ENCODE results near the gene LHFPL5. TPM values are rescaled to one million over a fixed set of nuclear protein-coding genes. Genes with fewer than 3 reads are reported as not detected.

LHFPL5 gene
- total RNA-seq, 1 donor from 2014 or later: not detected

DNA sequence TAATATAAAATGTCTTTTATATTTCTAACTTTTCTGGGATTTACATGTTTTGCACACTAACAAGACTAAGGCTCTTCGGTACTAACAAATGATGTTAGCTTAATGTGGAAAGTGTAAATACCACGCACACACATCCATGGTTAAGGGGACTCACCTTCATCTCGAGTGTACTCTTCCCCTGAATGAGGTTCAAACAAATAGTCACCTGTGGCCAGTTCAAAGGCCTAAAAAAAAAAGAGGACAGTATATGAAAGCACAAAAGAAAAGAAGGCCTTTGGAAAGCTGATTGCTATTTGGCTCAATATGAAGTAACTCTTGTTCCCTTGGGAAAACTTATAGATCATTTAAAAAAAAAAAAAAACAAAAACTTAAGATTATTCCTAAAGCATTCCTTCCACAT, 37.2 kb downstream of the LHFPL5 start:
- no peak overlapping the region for H3K4me3 ChIP-seq (ENCODE audit: low read depth, low read length)
- DNase-seq (ENCODE audit: low read depth): no peak
- H3K36me3 ChIP-seq (ENCODE audit: control insufficient read depth, insufficient read depth, low read length): peaks cover 2% of the 10 kb centered on the region
- H3K27me3 ChIP-seq (ENCODE audit: control insufficient read depth, insufficient read depth, low read length): no peaks in the 10 kb centered on the region
- FAIRE-seq: no peak
- TF ChIP-seq, protein P1, sequence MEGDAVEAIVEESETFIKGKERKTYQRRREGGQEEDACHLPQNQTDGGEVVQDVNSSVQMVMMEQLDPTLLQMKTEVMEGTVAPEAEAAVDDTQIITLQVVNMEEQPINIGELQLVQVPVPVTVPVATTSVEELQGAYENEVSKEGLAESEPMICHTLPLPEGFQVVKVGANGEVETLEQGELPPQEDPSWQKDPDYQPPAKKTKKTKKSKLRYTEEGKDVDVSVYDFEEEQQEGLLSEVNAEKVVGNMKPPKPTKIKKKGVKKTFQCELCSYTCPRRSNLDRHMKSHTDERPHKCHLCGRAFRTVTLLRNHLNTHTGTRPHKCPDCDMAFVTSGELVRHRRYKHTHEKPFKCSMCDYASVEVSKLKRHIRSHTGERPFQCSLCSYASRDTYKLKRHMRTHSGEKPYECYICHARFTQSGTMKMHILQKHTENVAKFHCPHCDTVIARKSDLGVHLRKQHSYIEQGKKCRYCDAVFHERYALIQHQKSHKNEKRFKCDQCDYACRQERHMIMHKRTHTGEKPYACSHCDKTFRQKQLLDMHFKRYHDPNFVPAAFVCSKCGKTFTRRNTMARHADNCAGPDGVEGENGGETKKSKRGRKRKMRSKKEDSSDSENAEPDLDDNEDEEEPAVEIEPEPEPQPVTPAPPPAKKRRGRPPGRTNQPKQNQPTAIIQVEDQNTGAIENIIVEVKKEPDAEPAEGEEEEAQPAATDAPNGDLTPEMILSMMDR (IDR thresholded peaks at IDR 0.05; ENCODE audit: insufficient read depth, low read length, severe bottlenecking): no peak

DNA sequence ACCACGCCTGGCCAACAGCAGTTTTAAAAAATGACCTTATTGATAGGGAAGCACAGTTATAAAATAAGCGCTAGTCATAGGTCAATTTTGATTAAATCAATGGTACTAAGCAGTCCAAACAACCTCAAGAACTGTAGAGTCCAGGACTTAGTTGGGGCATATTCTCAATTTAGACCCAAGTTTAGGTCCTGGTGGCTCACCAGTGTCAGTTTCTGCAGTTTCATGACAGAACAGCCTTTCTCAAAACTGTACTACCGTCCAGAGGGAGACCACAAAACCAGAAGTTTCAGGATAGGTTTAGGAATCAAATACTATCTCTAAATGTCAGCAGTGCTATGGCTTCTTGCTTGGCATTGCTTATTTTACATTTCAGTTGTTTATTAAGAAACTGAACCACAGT, 39.1 kb downstream of the LHFPL5 start:
- H3K36me3 ChIP-seq (ENCODE audit: control insufficient read depth, insufficient read depth, low read length): peaks cover 2% of the 10 kb centered on the region
- H3K27me3 ChIP-seq (ENCODE audit: control insufficient read depth, insufficient read depth, low read length): no peaks in the 10 kb centered on the region
- TF ChIP-seq, protein P1 (IDR thresholded peaks at IDR 0.05; ENCODE audit: insufficient read depth, low read length, severe bottlenecking): no peak
- DNase-seq (ENCODE audit: low read depth) (no peak), FAIRE-seq (no peak)
- H3K4me3 ChIP-seq (ENCODE audit: low read depth, low read length): no peak overlapping the region

DNA sequence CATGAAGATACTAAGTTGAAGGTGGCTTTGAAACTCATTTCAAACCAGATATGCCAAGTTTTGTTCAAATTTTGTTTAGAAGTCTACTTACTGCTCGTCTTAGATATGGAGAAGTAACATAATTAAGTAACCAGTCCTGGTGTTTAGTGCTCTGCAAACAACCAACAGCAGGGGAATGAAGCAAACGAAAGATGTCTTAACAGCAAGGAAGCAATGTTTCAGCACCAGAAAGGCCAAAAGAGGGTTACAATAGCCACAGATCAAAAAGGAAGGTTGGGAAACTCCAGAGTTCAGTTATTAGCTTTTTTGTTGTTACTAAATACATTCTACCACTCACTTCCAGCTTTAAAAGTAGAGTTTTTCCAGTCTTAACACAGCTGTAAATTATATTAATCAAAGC, 45.1 kb downstream of the LHFPL5 start:
- DNase-seq (ENCODE audit: low read depth): no peak
- Histone ChIP-seq H3K27me3 (ENCODE audit: control insufficient read depth, insufficient read depth, low read length) (no peaks in the 10 kb centered on the region), H3K36me3 (ENCODE audit: control insufficient read depth, insufficient read depth, low read length) (peaks cover 2% of the 10 kb centered on the region), H3K4me3 (ENCODE audit: low read depth, low read length) (no peak overlapping the region)
- TF ChIP-seq, protein P1 (IDR thresholded peaks at IDR 0.05; ENCODE audit: insufficient read depth, low read length, severe bottlenecking): no peak
- no peak for FAIRE-seq

DNA sequence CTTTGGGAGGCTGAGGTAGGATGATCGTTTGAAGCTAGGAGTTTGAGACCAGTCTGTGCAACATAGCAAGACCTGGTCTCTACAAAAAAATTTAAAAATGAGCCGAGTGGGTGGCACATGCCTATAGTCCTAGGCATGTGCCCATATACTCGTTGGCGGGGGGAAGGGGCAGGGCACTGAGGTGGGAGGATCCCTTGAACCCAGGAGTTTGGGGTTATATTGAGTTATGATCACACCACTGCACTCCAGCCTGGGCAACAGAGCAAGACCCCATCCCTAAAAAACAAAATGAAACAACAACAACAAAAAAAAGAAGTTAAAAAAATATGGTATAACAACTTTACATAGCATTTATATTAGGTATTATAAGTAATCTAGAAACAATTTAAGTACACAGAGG, 47.8 kb downstream of the LHFPL5 start:
- Histone ChIP-seq H3K4me3 (ENCODE audit: low read depth, low read length) (no peak overlapping the region), H3K27me3 (ENCODE audit: control insufficient read depth, insufficient read depth, low read length) (no peaks in the 10 kb centered on the region), H3K36me3 (ENCODE audit: control insufficient read depth, insufficient read depth, low read length) (peaks cover 3% of the 10 kb centered on the region)
- no peak for FAIRE-seq
- TF ChIP-seq, protein P1 (IDR thresholded peaks at IDR 0.05; ENCODE audit: insufficient read depth, low read length, severe bottlenecking): no peak
- DNase-seq (ENCODE audit: low read depth): no peak

DNA sequence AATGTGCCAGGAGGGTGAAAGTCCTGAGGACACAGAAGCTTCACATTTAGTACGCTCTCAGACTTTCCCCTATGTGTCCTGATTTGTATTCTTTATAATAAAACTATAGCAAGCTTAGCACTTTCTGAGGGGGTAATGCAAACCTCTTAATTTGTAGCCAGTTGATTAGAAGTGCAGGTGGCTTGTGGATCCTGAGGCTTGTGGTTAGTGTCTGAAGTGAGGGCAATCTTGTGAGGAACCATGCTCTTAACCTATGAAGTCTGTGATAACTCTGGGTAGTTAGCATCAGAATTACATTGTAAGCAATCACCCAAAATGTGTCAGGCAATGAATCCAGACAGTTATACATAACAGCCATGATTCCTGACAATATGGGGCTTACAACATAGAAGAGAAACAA, 51.1 kb downstream of the LHFPL5 start:
- TF ChIP-seq, protein P1 (IDR thresholded peaks at IDR 0.05; ENCODE audit: insufficient read depth, low read length, severe bottlenecking): no peak
- FAIRE-seq: no peak
- no peak for DNase-seq (ENCODE audit: low read depth)

DNA sequence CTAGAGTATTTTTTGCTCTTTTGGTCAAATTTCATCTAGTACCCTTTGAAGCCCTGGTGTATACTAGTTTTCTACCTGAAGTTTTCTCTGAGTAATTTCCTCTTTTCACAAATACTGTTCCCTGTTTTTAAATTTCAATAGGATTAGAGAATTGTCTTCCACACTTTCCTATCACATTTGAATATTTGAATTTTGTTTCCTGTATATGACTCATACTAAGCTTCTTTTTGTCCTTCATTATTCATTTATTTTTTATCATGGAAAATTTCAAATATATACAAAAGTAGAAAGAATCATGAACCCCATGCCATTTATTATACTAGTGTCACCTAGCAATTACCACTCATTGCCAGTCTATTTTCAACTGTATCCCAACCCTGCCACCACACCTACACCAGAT, 52.7 kb downstream of the LHFPL5 start:
- TF ChIP-seq, protein P1 (IDR thresholded peaks at IDR 0.05; ENCODE audit: insufficient read depth, low read length, severe bottlenecking): no peak
- FAIRE-seq (no peak), DNase-seq (ENCODE audit: low read depth) (no peak)
- peaks cover 4% of the 10 kb centered on the region for H3K36me3 ChIP-seq (ENCODE audit: control insufficient read depth, insufficient read depth, low read length)
- H3K4me3 ChIP-seq (ENCODE audit: low read depth, low read length): no peak overlapping the region
- no peaks in the 10 kb centered on the region for H3K27me3 ChIP-seq (ENCODE audit: control insufficient read depth, insufficient read depth, low read length)

More for the DNA sequence above, 51.1 kb downstream of the LHFPL5 start:
- Histone ChIP-seq H3K27me3 (ENCODE audit: control insufficient read depth, insufficient read depth, low read length) (no peaks in the 10 kb centered on the region), H3K4me3 (ENCODE audit: low read depth, low read length) (no peak overlapping the region), H3K36me3 (ENCODE audit: control insufficient read depth, insufficient read depth, low read length) (peaks cover 5% of the 10 kb centered on the region)
